ENCODE measurements around the gene ACKR3.

Gene ACKR3

GRCh38 chr2:236587861-236588815, 18.5 kb downstream of the ACKR3 start:
- no peak for DNase-seq (ENCODE audit: low read depth)

GRCh38 chr2:236588932-236589592, 19.4 kb downstream of the ACKR3 start:
- DNase-seq (ENCODE audit: low read depth): no peak

- DNase-seq (ENCODE audit: low read depth): no peak
Observed at GRCh38 chr2:236590846-236591245, 21.2 kb downstream of the ACKR3 start.

GRCh38 chr2:236592821-236593220, 23.2 kb downstream of the ACKR3 start:
- no peak for DNase-seq (ENCODE audit: low read depth)

GRCh38 chr2:236593531-236593930, 23.9 kb downstream of the ACKR3 start:
- DNase-seq (ENCODE audit: low read depth): no peak

GRCh38 chr2:236593956-236594355, 24.3 kb downstream of the ACKR3 start:
- DNase-seq (ENCODE audit: low read depth): no peak

GRCh38 chr2:236597629-236598028, 28.0 kb downstream of the ACKR3 start:
- DNase-seq (ENCODE audit: low read depth): no peak

- DNase-seq (ENCODE audit: low read depth): no peak
Observed at GRCh38 chr2:236599059-236599458, 29.4 kb downstream of the ACKR3 start.

- DNase-seq (ENCODE audit: low read depth): no peak
Observed at GRCh38 chr2:236600158-236600557, 30.5 kb downstream of the ACKR3 start.

GRCh38 chr2:236600892-236601291, 31.3 kb downstream of the ACKR3 start:
- DNase-seq (ENCODE audit: low read depth): no peak

- no peak for DNase-seq (ENCODE audit: low read depth)
Observed at GRCh38 chr2:236601316-236602202, 31.9 kb downstream of the ACKR3 start.

GRCh38 chr2:236602678-236603077, 33.1 kb downstream of the ACKR3 start:
- DNase-seq (ENCODE audit: low read depth): no peak

GRCh38 chr2:236603361-236604015, 33.9 kb downstream of the ACKR3 start:
- no peak for DNase-seq (ENCODE audit: low read depth)

- no peak for DNase-seq (ENCODE audit: low read depth)
Observed at GRCh38 chr2:236604575-236605344, 35.1 kb downstream of the ACKR3 start.

- DNase-seq (ENCODE audit: low read depth): no peak
Observed at GRCh38 chr2:236605345-236605734, 35.7 kb downstream of the ACKR3 start.

GRCh38 chr2:236606023-236606422, 36.4 kb downstream of the ACKR3 start:
- DNase-seq (ENCODE audit: low read depth): no peak

- DNase-seq (ENCODE audit: low read depth): no peak
Observed at GRCh38 chr2:236607471-236608187, 38.0 kb downstream of the ACKR3 start.

GRCh38 chr2:236608188-236608525, 38.5 kb downstream of the ACKR3 start:
- no peak for DNase-seq (ENCODE audit: low read depth)

GRCh38 chr2:236608710-236609109, 39.1 kb downstream of the ACKR3 start:
- no peak for DNase-seq (ENCODE audit: low read depth)

Measured in fibroblast of gingiva (primary cell).